SHP77 treated with DMSO at 0.1 percent for 48 hours (cell line): ENCODE data around the gene AMOTL1.
"Not testable (repeated sequence)": the region's sequence is repeated elsewhere in the genome, so short reads cannot be mapped to it uniquely, and the experiment has no call there.

Experiments used
- DNase-seq: peaks from one replicate; lab custom pipeline; 2025; lab: John Stamatoyannopoulos, UW

AMOTL1 gene

GRCh38 chr11:94794287-94795168 lies 26.4 kb downstream of the AMOTL1 start:
- no peak for DNase-seq

DNA sequence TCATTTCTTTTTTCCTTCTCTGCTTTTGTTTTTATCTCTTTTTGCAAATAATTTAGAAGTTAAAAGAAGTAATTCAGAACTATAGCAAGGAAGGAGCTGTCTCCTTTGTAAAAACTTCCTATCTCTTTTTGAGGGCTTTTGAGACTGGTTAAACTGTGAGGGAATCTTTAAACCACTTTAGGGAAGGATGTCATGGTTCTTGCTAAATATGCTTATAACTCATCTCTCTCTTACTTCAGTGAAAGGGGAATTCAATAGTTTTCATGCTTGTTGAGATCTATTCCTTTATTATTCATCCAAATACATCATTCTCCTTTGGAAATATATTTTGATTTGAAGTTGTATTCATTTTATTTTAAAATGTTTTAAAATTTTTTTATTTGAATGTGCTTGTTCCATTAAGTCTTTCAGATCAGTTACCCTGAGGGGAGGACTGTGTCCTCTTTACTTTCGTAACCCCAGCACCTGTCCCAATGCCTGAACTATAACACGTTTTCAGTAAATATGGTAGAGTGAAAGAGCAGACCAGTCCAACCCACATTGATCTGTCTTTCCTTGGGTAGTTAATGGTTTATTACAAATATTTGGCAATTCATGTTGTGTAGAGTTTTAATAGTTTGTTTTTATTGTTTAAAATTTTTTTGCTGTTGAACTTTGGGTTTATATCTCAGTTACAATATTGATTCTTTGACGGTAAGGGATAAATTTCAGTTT lies 27.5 kb downstream of the AMOTL1 start:
- no peak for DNase-seq

DNA sequence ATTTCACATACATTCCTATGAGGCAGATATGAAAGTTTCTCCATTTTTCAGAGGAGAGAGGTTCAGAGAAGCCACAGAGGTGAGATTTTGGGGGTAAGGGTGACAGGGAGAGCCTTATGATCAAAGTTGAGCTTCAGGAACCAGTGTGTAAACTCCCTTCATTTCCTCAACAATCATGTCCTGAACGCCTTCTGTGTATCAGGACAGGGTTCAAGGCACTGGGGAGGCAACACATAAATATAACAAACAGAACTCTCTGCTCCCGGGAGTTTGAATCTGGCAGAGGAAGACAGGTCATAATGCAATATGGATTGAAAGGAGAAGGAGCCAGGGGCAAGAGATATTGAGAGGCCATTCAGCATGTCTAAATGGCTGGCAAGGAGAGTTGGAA lies 28.0 kb downstream of the AMOTL1 start:
- no peak for DNase-seq

DNA sequence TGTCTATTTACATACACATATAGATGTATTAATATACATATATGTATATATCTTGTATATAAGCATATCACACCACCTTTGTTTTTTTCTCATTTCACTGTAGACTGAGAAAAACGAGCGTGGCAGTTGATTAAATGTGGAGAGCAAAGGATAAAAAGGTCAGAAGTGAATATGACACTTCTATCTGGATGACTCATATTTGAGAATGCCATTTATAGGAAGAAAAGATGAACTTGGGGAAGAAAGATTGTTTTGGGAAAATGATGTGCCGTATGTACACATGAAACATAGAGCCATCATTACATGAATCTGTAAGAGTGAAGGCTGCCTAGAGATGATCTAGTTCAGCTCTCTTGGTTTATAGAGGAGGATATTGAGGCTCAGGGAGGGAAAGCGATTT lies 28.7 kb downstream of the AMOTL1 start:
- DNase-seq = no peak

DNA sequence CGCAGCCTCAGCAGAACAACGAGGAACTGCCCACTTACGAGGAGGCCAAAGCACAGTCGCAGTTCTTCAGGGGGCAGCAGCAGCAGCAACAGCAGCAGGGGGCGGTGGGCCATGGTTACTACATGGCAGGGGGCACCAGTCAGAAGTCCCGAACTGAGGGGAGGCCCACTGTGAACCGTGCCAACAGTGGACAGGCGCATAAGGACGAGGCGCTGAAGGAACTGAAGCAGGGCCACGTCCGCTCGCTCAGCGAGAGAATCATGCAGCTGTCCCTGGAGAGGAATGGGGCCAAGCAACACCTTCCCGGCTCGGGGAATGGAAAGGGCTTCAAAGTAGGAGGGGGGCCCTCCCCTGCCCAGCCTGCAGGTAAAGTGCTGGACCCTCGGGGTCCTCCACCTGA lies 31.6 kb downstream of the AMOTL1 start:
- DNase-seq = no peak

DNA sequence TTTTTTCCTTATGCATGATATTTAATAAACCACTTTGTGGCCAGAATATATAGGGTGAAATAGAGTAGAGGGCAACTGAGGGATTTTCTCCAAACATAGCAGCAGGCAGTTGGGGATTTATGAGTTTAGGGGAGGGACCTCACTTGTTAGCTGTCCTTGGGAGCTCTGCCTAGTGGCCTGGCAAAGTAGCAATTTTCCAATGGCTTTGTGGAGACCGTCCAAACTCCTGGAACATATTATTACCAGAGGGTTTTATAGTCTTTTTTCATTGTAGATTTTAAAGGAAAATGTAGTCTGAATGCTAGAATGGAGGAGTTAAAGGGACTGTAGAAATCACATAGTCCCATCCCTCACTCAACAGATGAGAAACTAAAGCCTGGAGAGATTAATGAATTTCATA lies 32.3 kb downstream of the AMOTL1 start:
- no peak for DNase-seq

GRCh38 chr11:94801866-94802460 lies 33.8 kb downstream of the AMOTL1 start:
- no peak for DNase-seq

- DNase-seq = no peak
Measured at GRCh38 chr11:94802501-94802900, 34.3 kb downstream of the AMOTL1 start.

DNA sequence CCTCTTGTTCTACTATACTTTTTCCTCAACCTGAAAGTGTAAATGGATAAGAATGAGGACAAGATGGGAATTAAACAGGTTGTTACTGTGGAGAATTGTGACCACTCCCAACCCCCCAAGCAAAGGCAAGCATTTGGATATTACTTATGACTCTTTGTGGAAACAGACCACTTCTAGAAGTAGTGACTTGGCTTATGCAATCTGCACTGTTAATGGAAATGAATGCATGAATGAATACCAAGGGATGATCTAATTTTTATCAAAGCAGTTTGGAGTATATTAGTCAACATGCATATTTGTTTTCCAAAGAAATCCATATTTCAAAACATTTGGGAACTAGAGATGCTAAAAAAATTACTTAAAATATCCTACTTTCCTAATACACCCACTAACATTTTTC lies 35.3 kb downstream of the AMOTL1 start:
- no peak for DNase-seq

GRCh38 chr11:94804874-94805273 lies 36.7 kb downstream of the AMOTL1 start:
- no peak for DNase-seq

DNA sequence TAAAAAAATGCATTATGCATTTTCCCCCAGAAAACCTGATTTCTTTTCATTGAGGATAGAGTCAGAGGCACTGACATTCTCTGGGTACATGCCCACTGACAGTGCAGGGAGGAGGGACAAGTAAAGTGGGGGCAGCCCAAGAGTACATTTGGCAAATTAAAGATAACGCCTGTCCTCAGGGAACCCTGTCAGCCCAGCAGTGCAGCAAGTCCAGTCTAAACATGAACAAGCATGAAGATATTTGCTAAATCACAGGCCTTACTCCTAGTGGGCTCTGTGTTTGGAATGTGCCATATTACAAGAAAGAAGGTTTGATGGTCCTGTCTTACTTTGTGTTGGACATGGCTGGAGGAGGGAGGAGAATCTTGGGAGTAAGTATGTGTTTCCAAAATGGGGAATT lies 37.9 kb downstream of the AMOTL1 start:
- DNase-seq = no peak

DNA sequence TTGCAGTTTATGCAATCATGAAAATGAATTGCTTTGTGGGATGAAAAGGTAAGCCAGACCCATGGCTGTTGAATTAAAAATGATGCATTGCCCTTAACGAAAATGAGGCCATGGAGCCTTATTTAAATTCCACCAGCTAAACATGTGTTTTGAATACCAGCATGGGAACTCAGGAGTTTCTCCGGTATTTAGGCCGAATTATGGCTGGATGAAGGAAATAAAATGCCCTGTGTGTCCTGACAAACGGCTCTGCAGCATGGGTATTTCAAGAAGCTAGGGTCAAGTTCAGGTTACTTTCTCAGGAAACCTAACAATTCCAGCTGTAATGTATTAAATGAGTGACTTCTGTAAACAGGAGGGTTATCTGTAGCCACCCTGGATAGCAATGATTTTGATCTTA lies 38.3 kb downstream of the AMOTL1 start:
- no peak for DNase-seq

DNA sequence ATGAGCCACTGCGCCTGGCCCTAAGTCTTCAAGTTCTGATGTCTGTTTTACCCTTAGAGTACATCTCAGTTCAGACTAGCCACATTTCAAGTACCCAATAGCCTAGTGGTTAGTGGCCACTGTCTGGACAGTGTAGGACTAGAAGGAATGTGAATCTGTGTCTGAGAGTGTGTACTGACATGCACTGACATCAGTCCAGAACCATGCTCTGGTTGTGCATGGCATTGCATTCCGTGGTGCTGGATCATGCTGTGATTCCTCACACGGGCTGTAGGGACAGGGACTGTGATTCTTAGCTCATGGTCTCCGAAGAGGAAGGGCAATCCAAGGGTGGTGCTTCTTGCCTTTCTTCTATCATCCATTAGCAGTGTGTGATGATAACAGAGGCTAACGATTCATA lies 41.1 kb downstream of the AMOTL1 start:
- no peak for DNase-seq

GRCh38 chr11:94812724-94813720 lies 44.9 kb downstream of the AMOTL1 start:
- not testable (repeated sequence) for DNase-seq

DNA sequence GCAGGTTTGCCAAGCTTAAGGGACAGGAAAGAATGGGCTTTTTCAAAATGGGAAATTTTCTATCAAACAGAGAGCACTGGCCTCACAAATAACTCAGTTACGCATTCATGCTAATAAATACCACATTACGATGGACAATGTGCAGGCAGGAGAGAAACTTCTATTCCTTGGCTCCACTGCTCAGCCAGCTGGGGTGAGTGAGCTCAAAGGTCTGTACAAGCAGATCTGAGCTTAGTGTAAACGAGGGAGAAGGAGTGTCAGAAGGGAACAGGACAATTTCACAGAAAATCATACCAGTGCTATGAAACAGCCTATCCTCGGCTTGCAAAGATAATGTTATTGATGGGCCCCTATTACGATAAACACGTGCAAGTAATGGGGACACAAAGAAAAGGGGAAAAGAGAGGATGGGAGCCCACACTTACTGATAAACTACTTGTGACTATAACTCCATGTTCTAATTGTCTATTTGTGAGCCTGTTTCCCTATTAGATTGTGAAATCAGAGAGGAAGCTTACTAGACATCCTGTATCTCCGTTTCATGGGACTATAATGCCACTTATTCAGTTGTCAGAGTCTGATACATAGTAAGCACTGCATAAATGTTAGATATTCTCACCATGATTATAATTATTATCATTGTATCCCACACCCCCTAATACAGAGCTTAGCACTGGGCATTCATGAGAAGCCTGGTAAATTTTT lies 46.3 kb downstream of the AMOTL1 start:
- DNase-seq = no peak

- no peak for DNase-seq
Measured at GRCh38 chr11:94815705-94816344, 47.7 kb downstream of the AMOTL1 start.

GRCh38 chr11:94820480-94820879 lies 52.3 kb downstream of the AMOTL1 start:
- DNase-seq = no peak

GRCh38 chr11:94821439-94821838 lies 53.3 kb downstream of the AMOTL1 start:
- no peak for DNase-seq

DNA sequence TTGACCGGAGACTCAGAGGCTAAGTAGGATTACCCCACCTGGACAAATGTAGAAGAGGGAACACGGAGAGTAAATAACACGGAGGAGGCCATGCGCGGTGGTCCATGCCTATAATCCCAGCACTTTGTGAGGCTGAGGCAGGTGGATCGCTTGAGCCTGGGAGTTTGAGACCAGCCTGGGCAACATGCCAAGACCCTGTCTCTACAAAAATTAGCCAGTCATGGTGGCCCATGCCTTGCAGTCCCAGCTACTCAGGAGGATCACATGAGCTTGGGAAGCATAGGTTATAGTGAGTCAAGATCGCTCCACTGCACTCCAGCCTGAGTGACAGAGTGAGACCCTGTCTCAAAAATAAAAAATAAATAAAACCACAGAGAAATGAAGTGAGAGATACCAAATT lies 53.9 kb downstream of the AMOTL1 start:
- DNase-seq = no peak

GRCh38 chr11:94823102-94823732 lies 55.1 kb downstream of the AMOTL1 start:
- no peak for DNase-seq
